Sigmoid colon (tissue), 7 donors: ENCODE measurements around the gene PJA2. TPM values are rescaled to one million over a fixed set of nuclear protein-coding genes. Genes with fewer than 3 reads are reported as not detected.

Experiments
- DNase-seq: peaks from one replicate; pipeline ENCODE4 v3.0.0-alpha.2; 2019
- H3K27ac ChIP-seq, 4 donors: fragments of 200-600 bp; sonication (generic); one replicate each; pipeline ENCODE4 v1.5.1; 2016 to 2019; ENCODE audit warnings: mild to moderate bottlenecking in 1 of 4
- H3K27me3 ChIP-seq, 3 donors: fragments of 200-600 bp; sonication (generic); one replicate each; pipeline ENCODE4 v1.5.1; 2019; ENCODE audit warnings: mild to moderate bottlenecking in 1 of 3
- H3K36me3 ChIP-seq, 4 donors: fragments of 200-600 bp; sonication (generic); one replicate each; pipeline ENCODE4 v1.5.1; 2016 to 2019
- H3K4me1 ChIP-seq, 4 donors: fragments of 200-600 bp; sonication (generic); one replicate each; pipeline ENCODE4 v1.5.1; 2017 to 2019
- H3K4me3 ChIP-seq, 4 donors: fragments of 200-600 bp; sonication (generic); one replicate each; pipeline ENCODE4 v1.5.1; 2017 to 2019; ENCODE audit warnings: mild to moderate bottlenecking in 2 of 4, moderate library complexity in 1 of 4
- H3K9me3 ChIP-seq, 4 donors: fragments of 200-600 bp in 3 of 4; sonication (generic) in 3 of 4; one replicate each; pipeline versions ENCODE4 v1.5.1 to v1.6.1; 2013 to 2019
- CTCF ChIP-seq, 4 experiments: fragments of 450-650 bp in 3 of 4; fragments of 200-600 bp in 1 of 4; IDR thresholded peaks; one replicate each; pipeline ENCODE4 v1.5.1; 2016 to 2019; ENCODE audit warnings: antibody characterized with exemption in 4 of 4, mild to moderate bottlenecking in 3 of 4, moderate library complexity in 2 of 4
- EP300 ChIP-seq, 4 donors: sonication (generic); formaldehyde crosslinking; IDR thresholded peaks; one replicate each; pipeline ENCODE4 v1.6.1; 2017; ENCODE audit warnings: antibody characterized with exemption in 4 of 4
- POLR2A ChIP-seq, 2 donors: fragments of 450-650 bp; IDR thresholded peaks; one replicate each; pipeline ENCODE4 v1.6.1; 2016; ENCODE audit warnings: antibody characterized with exemption in 2 of 2, mild to moderate bottlenecking in 2 of 2, moderate library complexity in 2 of 2
- POLR2AphosphoS5 ChIP-seq, 4 donors: sonication (generic); formaldehyde crosslinking; IDR thresholded peaks; one replicate each; pipeline ENCODE4 v1.6.1; 2017; ENCODE audit warnings: antibody characterized with exemption in 4 of 4
- WGBS, 2 donors: extraction: QIAGEN DNeasy Blood & Tissue Kit; methylation state at CpG; one replicate each; pipeline ENCODE4 v1.1.7; 2013; 5-methylcytosine and 5-hydroxymethylcytosine counted together
- intact Hi-C: fragments of 100-400 bp; cut with DNase I; formaldehyde crosslinking; loops from one replicate; pipeline ENCODE4 v1.15.1; 2023
- polyA plus RNA-seq, 3 donors: library from polyadenylated mRNA; stranded (reverse); fragments of 200-250 nt; gene quantifications; one replicate each; pipeline ENCODE4 v1.2.3, GENCODE V29; 2013
- total RNA-seq, 4 donors: library from RNA; depleted of rRNA; stranded (reverse); fragments of >200 nt; gene quantifications; one replicate each; pipeline ENCODE4 v1.1.0, GENCODE V29; 2016
- donor health status: healthy with polysubstance abuse.
- donor health status: Bipolar disorder and iron deficiency.
- donor health status: healthy.

The PJA2 gene
- total and polyA plus RNA-seq, 7 donors = 35.4 to 213 (median 163) TPM

- H3K27ac ChIP-seq = peak overlapping the region; percentile 60 to 75 (median 64)
- no peaks in the 10 kb centered on the region for H3K36me3 ChIP-seq
- peak overlapping the region in 1 of 4 donors; percentile 3 for H3K4me3 ChIP-seq
- TF ChIP-seq POLR2A (IDR thresholded peaks at IDR 0.05) = no peak
- peak in 2 of 4 donors; percentile 7 to 70 for TF ChIP-seq EP300 (IDR thresholded peaks at IDR 0.05)
- no peak for TF ChIP-seq CTCF (IDR thresholded peaks at IDR 0.05)
- TF ChIP-seq POLR2AphosphoS5 (IDR thresholded peaks at IDR 0.05) = peak in 3 of 4 donors; percentile 39 to 66 (median 43)
- H3K27me3 ChIP-seq = no peaks in the 10 kb centered on the region
- peaks cover 0 to 52% (median 48%) of the 10 kb centered on the region in 4 donors for H3K4me1 ChIP-seq
- H3K9me3 ChIP-seq = no peaks in the 10 kb centered on the region
- no peak for DNase-seq
- 77 to 88% methylated on average over 4 of the region's 4 CpGs for WGBS, 2 donors
- intact Hi-C loops = loop anchor here (10.0 kb wide), 1 partner anchor 582 kb away; the partner anchor contains the start of gene FER
Observed at GRCh38 chr5:109326919-109327318, 82.9 kb downstream of the PJA2 start.

DNA sequence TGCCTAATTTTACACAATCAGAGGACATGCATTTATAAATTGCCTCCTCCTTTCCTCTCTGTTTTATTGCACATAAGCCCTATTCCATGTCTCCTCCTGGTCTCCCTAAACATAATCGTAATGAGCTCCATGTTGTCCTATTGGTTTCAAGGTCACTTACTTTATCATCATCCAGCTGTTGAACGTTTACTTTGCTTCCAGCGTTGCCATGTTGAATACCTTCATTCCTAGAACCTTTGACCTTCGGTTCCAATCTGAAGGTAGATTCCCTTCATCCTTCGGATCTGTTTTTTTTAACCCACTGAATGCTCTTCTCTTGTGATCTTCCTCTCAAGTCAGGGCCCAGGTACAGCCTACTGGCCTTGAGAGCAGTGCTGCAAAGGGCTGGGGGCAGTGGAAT, 84.3 kb downstream of the PJA2 start:
- Histone ChIP-seq H3K9me3 (no peaks in the 10 kb centered on the region), H3K27ac (peak overlapping the region in 1 of 4 donors; percentile 75), H3K4me1 (peaks cover 0 to 47% (median 43%) of the 10 kb centered on the region in 4 donors), H3K4me3 (no peak overlapping the region), H3K27me3 (no peaks in the 10 kb centered on the region), H3K36me3 (no peaks in the 10 kb centered on the region)
- 74 to 83% methylated on average over 5 of the region's 5 CpGs for whole genome bisulfite sequencing, 2 donors
- TF ChIP-seq POLR2A (IDR thresholded peaks at IDR 0.05) = no peak
- no peak for TF ChIP-seq EP300 (IDR thresholded peaks at IDR 0.05)
- TF ChIP-seq CTCF (IDR thresholded peaks at IDR 0.05) = no peak
- TF ChIP-seq POLR2AphosphoS5 (IDR thresholded peaks at IDR 0.05) = no peak
- intact Hi-C loops = loop anchor here (10.0 kb wide), 1 partner anchor 581 kb away; the partner anchor contains the start of gene FER
- no peak for DNase-seq

DNA sequence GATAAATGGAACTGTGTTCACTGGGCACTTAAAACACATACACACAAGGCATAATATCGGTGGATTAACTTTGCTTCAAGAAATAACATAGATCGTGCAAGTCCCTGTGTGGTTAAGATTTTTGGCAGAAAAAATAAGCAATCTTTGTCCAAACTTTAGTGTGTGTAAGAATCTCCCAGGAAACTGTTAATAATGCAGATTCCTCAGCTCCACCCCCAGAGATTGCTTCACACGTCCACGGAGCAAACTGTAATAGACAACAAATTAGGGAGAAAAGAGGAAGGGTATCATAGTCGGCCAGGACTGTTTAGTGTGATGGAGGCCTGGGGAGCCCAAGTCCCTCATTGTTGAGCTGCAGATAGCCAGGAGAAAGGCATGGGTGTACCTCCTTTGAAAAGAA, 84.8 kb downstream of the PJA2 start:
- peaks cover 0 to 41% (median 38%) of the 10 kb centered on the region in 4 donors for H3K4me1 ChIP-seq
- intact Hi-C loops = loop anchor here (10.0 kb wide), 1 partner anchor 580 kb away; the partner anchor contains the start of gene FER

DNA sequence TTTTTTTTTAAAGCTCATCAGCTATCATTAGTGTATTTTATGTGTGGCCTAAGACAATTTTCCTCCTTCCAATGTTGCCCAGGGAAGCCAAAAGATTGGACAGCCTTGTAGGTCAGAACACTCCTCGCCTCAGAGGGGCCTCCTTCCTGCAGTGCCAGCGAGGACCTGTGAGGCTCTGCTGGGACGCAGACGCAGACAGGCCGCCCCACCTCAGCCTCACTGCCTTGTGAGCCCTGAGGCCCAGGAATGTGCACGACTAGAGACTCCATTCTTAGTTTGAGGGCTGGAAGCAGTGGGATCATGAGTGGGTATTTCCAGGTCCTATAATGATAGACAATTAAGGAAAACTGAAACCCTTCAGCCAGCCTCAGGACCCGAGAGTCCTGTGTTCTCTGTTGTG, 85.4 kb downstream of the PJA2 start:
- H3K4me1 ChIP-seq = peaks cover 0 to 35% (median 32%) of the 10 kb centered on the region in 4 donors
- intact Hi-C loops = loop anchor here (10.0 kb wide), 1 partner anchor 580 kb away; the partner anchor contains the start of gene FER
- H3K27me3 ChIP-seq = no peaks in the 10 kb centered on the region
- H3K9me3 ChIP-seq = no peaks in the 10 kb centered on the region
- DNase-seq = no peak
- no peaks in the 10 kb centered on the region for H3K36me3 ChIP-seq
- peak overlapping the region in 1 of 4 donors; percentile 5 for H3K27ac ChIP-seq
- 94 to 96% methylated on average over 7 of the region's 7 CpGs for WGBS, 2 donors
- H3K4me3 ChIP-seq = no peak overlapping the region
- TF ChIP-seq CTCF (IDR thresholded peaks at IDR 0.05) (no peak), POLR2A (IDR thresholded peaks at IDR 0.05) (no peak), POLR2AphosphoS5 (IDR thresholded peaks at IDR 0.05) (no peak), EP300 (IDR thresholded peaks at IDR 0.05) (no peak)

More for the DNA sequence above, 84.8 kb downstream of the PJA2 start:
- H3K27ac ChIP-seq = no peak overlapping the region
- no peaks in the 10 kb centered on the region for H3K9me3 ChIP-seq
- no peaks in the 10 kb centered on the region for H3K36me3 ChIP-seq
- H3K27me3 ChIP-seq = no peaks in the 10 kb centered on the region
- H3K4me3 ChIP-seq = no peak overlapping the region
- DNase-seq = no peak
- WGBS, 2 donors = 77% methylated on average over 5 of the region's 5 CpGs
- no peak for TF ChIP-seq POLR2AphosphoS5 (IDR thresholded peaks at IDR 0.05)
- no peak for TF ChIP-seq CTCF (IDR thresholded peaks at IDR 0.05)
- no peak for TF ChIP-seq POLR2A (IDR thresholded peaks at IDR 0.05)
- TF ChIP-seq EP300 (IDR thresholded peaks at IDR 0.05) = no peak
